Naive thymus-derived CD4-positive, alpha-beta T cell (primary cell): ENCODE measurements around the gene C8G. TPM values are rescaled to one million over a fixed set of nuclear protein-coding genes. Genes with fewer than 3 reads are reported as not detected.
A peak's percentile ranks its signal among the peaks of the same experiment; 100 is the strongest.

Experiments
- ATAC-seq: fragments of 150-1000 bp; cut with Tn5 transposase; 2 replicates; pipeline ENCODE4 v1.10.0; 2021; ENCODE audit warnings: mild to moderate bottlenecking, moderate library complexity
- CTCF ChIA-PET: fragments of 350-600 bp; sonication (Branson Sonifier 250); formaldehyde crosslinking; loops from one replicate; lab custom pipeline; 2021; ENCODE audit warnings: antibody characterized with exemption; lab: Charles Lee
- POLR2A ChIA-PET: fragments of 350-600 bp; sonication (Branson Sonifier 250); formaldehyde crosslinking; loops from one replicate; lab custom pipeline; 2021; ENCODE audit warnings: antibody characterized with exemption, inconsistent platforms; lab: Charles Lee
- DNase-seq, 9 donors: peaks; one replicate each; pipeline versions ENCODE4 v3.0.0 to v3.0.0-alpha.2; 2020 to 2022; ENCODE audit warnings: mixed read lengths in 1 of 9
- H3K27ac ChIP-seq: one replicate; pipeline ENCODE4 v1.7.0; 2013; ENCODE audit warnings: mild to moderate bottlenecking, low read depth, low read length, moderate library complexity
- H3K27me3 ChIP-seq, 2 donors: one replicate each; pipeline ENCODE4 v1.7.0; 2013; ENCODE audit warnings: low read length in 2 of 2, mild to moderate bottlenecking in 2 of 2, moderate library complexity in 2 of 2; ENCODE audit not compliant: control insufficient read depth in 2 of 2, insufficient read depth in 2 of 2
- H3K36me3 ChIP-seq, 3 experiments: 1 replicate in 2 of 3; 2 replicates in 1 of 3; pipeline ENCODE4 v1.7.0; 2013; ENCODE audit warnings: low read length in 3 of 3, mild to moderate bottlenecking in 3 of 3, moderate library complexity in 1 of 3; ENCODE audit not compliant: insufficient read depth in 3 of 3, control insufficient read depth in 2 of 3
- H3K4me1 ChIP-seq, 2 donors: one replicate each; pipeline ENCODE4 v1.7.0; 2013; ENCODE audit warnings: low read length in 2 of 2, mild to moderate bottlenecking in 2 of 2, moderate library complexity in 1 of 2; ENCODE audit not compliant: control insufficient read depth in 2 of 2, insufficient read depth in 2 of 2
- H3K4me3 ChIP-seq: 2 replicates; pipeline ENCODE4 v1.7.0; 2013; ENCODE audit warnings: mild to moderate bottlenecking, low read length
- H3K9me3 ChIP-seq, 3 experiments: 1 replicate in 2 of 3; 2 replicates in 1 of 3; pipeline ENCODE4 v1.7.0; 2013; ENCODE audit warnings: low read length in 3 of 3; ENCODE audit not compliant: control insufficient read depth in 2 of 3
- H3K27ac Mint-ChIP-seq, 9 donors: one replicate each; pipeline ENCODE4 v1.8.0; 2020 to 2022; ENCODE audit warnings: mixed read lengths in 9 of 9, mild to moderate bottlenecking in 8 of 9, moderate library complexity in 5 of 9, inconsistent platforms in 2 of 9
- H3K27me3 Mint-ChIP-seq, 5 donors: one replicate each; pipeline ENCODE4 v1.8.0; 2021 to 2022; ENCODE audit warnings: mixed read lengths in 5 of 5, mild to moderate bottlenecking in 1 of 5
- H3K36me3 Mint-ChIP-seq, 5 donors: one replicate each; pipeline ENCODE4 v1.8.0; 2020 to 2022; ENCODE audit warnings: mixed read lengths in 5 of 5, mild to moderate bottlenecking in 3 of 5, inconsistent platforms in 1 of 5
- H3K4me1 Mint-ChIP-seq, 7 donors: one replicate each; pipeline ENCODE4 v1.8.0; 2020 to 2022; ENCODE audit warnings: mixed read lengths in 7 of 7, mild to moderate bottlenecking in 3 of 7, inconsistent platforms in 1 of 7
- H3K4me3 Mint-ChIP-seq, 10 donors: one replicate each; pipeline ENCODE4 v1.8.0; 2020 to 2022; ENCODE audit warnings: mild to moderate bottlenecking in 10 of 10, mixed read lengths in 10 of 10, moderate library complexity in 6 of 10, inconsistent platforms in 2 of 10
- H3K9me3 Mint-ChIP-seq, 11 donors: one replicate each; pipeline ENCODE4 v1.8.0; 2020 to 2022; ENCODE audit warnings: mixed read lengths in 11 of 11, mild to moderate bottlenecking in 4 of 11, inconsistent platforms in 1 of 11, moderate library complexity in 1 of 11
- intact Hi-C, 2 donors: fragments of 100-400 bp; cut with micrococcal nuclease; formaldehyde crosslinking; loops; one replicate each; pipeline ENCODE4 v1.15.1; 2023
- polyA plus RNA-seq, 2 donors: library from polyadenylated mRNA; unstranded; fragments of 300-500 nt; fragmentation: Illumina TruSeq; gene quantifications; one replicate each; pipeline ENCODE4 v1.2.3, GENCODE V29; 2021
- total RNA-seq, 6 experiments: library from RNA in 5 of 6; stranded (reverse) in 5 of 6; gene quantifications; 1 replicate in 5 of 6; 2 replicates in 1 of 6; pipeline ENCODE4 v1.2.3 and lab custom pipeline; 2021 to 2026

C8G gene
- total and polyA plus RNA-seq, 7 experiments from 2014 or later: 0.77 to 3.6 (median 1.4) TPM; not detected in 2

- Histone ChIP-seq H3K4me3 (no peak overlapping the region), H3K27me3 (no peaks in the 10 kb centered on the region), H3K27ac (no peak overlapping the region), H3K4me1 (no peaks in the 10 kb centered on the region), H3K36me3 (peaks cover 0 to 37% (median 3%) of the 10 kb centered on the region in 3 experiments), H3K9me3 (no peaks in the 10 kb centered on the region)
- peak; percentile 45 for ATAC-seq
- DNase-seq: no peak
- intact Hi-C loops: no loop called here
- Mint-ChIP-seq H3K27me3 (no peaks in the 10 kb centered on the region), H3K27ac (peak overlapping the region in 3 of 9 donors; percentile 20 to 57 (median 56)), H3K4me3 (no peak overlapping the region), H3K36me3 (peaks cover 0 to 25% (median 3%) of the 10 kb centered on the region in 5 donors), H3K4me1 (peaks cover 0 to 9% (median 8%) of the 10 kb centered on the region in 7 donors), H3K9me3 (no peaks in the 10 kb centered on the region)
- ChIA-PET CTCF (no interaction called here), POLR2A (no interaction called here)
Observed at GRCh38 chr9:136928591-136928990, 16.5 kb upstream of the C8G start.

GRCh38 chr9:136930014-136930413, 15.0 kb upstream of the C8G start:
- no peaks in the 10 kb centered on the region for H3K9me3 Mint-ChIP-seq
- H3K36me3 Mint-ChIP-seq: peaks cover 0 to 25% (median 3%) of the 10 kb centered on the region in 5 donors
- CTCF ChIA-PET: interaction anchor here (0.6 kb wide), 1 partner anchor 127 kb away, joined by 3 read pairs; no protein-coding TSS in a partner anchor
- H3K9me3 ChIP-seq: no peaks in the 10 kb centered on the region
- peaks cover 0 to 25% (median 0%) of the 10 kb centered on the region in 3 experiments for H3K36me3 ChIP-seq
- no peaks in the 10 kb centered on the region for H3K4me1 ChIP-seq
- POLR2A ChIA-PET: interaction anchor here (0.7 kb wide), 1 partner anchor 367 kb away, joined by 6 read pairs; no protein-coding TSS in a partner anchor
- ATAC-seq (no peak), DNase-seq (no peak)
- H3K27ac Mint-ChIP-seq: peak overlapping the region in 2 of 9 donors; percentile 31 to 74
- H3K27me3 ChIP-seq: no peaks in the 10 kb centered on the region
- no peak overlapping the region for H3K27ac ChIP-seq
- H3K4me1 Mint-ChIP-seq: peaks cover 0 to 12% (median 8%) of the 10 kb centered on the region in 7 donors
- no peak overlapping the region for H3K4me3 Mint-ChIP-seq
- no peaks in the 10 kb centered on the region for H3K27me3 Mint-ChIP-seq
- no peak overlapping the region for H3K4me3 ChIP-seq
- intact Hi-C loops: no loop called here

- H3K9me3 Mint-ChIP-seq: peaks cover 0 to 2% (median 0%) of the 10 kb centered on the region in 11 donors
- Histone ChIP-seq H3K27me3 (no peaks in the 10 kb centered on the region), H3K9me3 (no peaks in the 10 kb centered on the region), H3K4me1 (no peaks in the 10 kb centered on the region), H3K36me3 (peaks cover 0 to 8% (median 0%) of the 10 kb centered on the region in 3 experiments), H3K27ac (no peak overlapping the region), H3K4me3 (no peak overlapping the region)
- H3K27me3 Mint-ChIP-seq: no peaks in the 10 kb centered on the region
- ATAC-seq (no peak), DNase-seq (no peak)
- intact Hi-C loops: no loop called here
- POLR2A ChIA-PET: interaction anchor here (0.7 kb wide), 1 partner anchor 147 kb away, joined by 4 read pairs; no protein-coding TSS in a partner anchor
- peaks cover 0 to 16% (median 10%) of the 10 kb centered on the region in 7 donors for H3K4me1 Mint-ChIP-seq
- H3K36me3 Mint-ChIP-seq: peaks cover 0 to 24% (median 3%) of the 10 kb centered on the region in 5 donors
- no peak overlapping the region for H3K4me3 Mint-ChIP-seq
- peak overlapping the region in 4 of 9 donors; percentile 25 to 64 (median 42) for H3K27ac Mint-ChIP-seq
- CTCF ChIA-PET: no interaction called here
Observed at GRCh38 chr9:136931611-136932130, 13.4 kb upstream of the C8G start.

- peaks cover 0 to 3% (median 0%) of the 10 kb centered on the region in 3 experiments for H3K36me3 ChIP-seq
- no peaks in the 10 kb centered on the region for H3K27me3 ChIP-seq
- H3K9me3 ChIP-seq: peaks cover 0 to 4% (median 0%) of the 10 kb centered on the region in 3 experiments
- peaks cover 0 to 20% (median 9%) of the 10 kb centered on the region in 7 donors for H3K4me1 Mint-ChIP-seq
- no peak overlapping the region for H3K27ac ChIP-seq
- no peaks in the 10 kb centered on the region for H3K4me1 ChIP-seq
- no peak overlapping the region for H3K4me3 ChIP-seq
- peaks cover 0 to 23% (median 10%) of the 10 kb centered on the region in 5 donors for H3K36me3 Mint-ChIP-seq
- no peak overlapping the region for H3K4me3 Mint-ChIP-seq
- ChIA-PET POLR2A (no interaction called here), CTCF (no interaction called here)
- no peak for DNase-seq
- H3K27me3 Mint-ChIP-seq: no peaks in the 10 kb centered on the region
- intact Hi-C loops: no loop called here
- ATAC-seq: no peak
- H3K9me3 Mint-ChIP-seq: peaks cover 0 to 8% (median 0%) of the 10 kb centered on the region in 11 donors
- H3K27ac Mint-ChIP-seq: peak overlapping the region in 1 of 9 donors; percentile 1
Observed at GRCh38 chr9:136934277-136934676, 10.8 kb upstream of the C8G start.

GRCh38 chr9:136935651-136936050, 9.4 kb upstream of the C8G start:
- intact Hi-C loops: no loop called here
- Histone ChIP-seq H3K36me3 (peaks cover 0 to 17% (median 0%) of the 10 kb centered on the region in 3 experiments), H3K4me3 (no peak overlapping the region), H3K9me3 (peaks cover 0 to 4% (median 0%) of the 10 kb centered on the region in 3 experiments), H3K27me3 (no peaks in the 10 kb centered on the region), H3K27ac (no peak overlapping the region), H3K4me1 (no peaks in the 10 kb centered on the region)
- Mint-ChIP-seq H3K36me3 (peaks cover 0 to 22% (median 13%) of the 10 kb centered on the region in 5 donors), H3K27ac (no peak overlapping the region), H3K4me1 (peaks cover 0 to 20% (median 9%) of the 10 kb centered on the region in 7 donors), H3K27me3 (no peaks in the 10 kb centered on the region), H3K9me3 (peaks cover 0 to 10% (median 0%) of the 10 kb centered on the region in 11 donors), H3K4me3 (no peak overlapping the region)
- POLR2A ChIA-PET: interaction anchor here (0.6 kb wide), 1 partner anchor 96 kb away, joined by 4 read pairs; no protein-coding TSS in a partner anchor
- CTCF ChIA-PET: no interaction called here
- ATAC-seq (no peak), DNase-seq (no peak)

GRCh38 chr9:136936645-136937170, 8.3 kb upstream of the C8G start:
- no peaks in the 10 kb centered on the region for H3K4me1 ChIP-seq
- CTCF ChIA-PET: interaction anchor here (0.9 to 2.0 kb wide), 2 partner anchors 37 to 159 kb away, joined by 3 to 5 read pairs; no protein-coding TSS in a partner anchor
- intact Hi-C loops: no loop called here
- Mint-ChIP-seq H3K4me3 (no peak overlapping the region), H3K27me3 (no peaks in the 10 kb centered on the region), H3K27ac (no peak overlapping the region), H3K9me3 (peaks cover 0 to 10% (median 1%) of the 10 kb centered on the region in 11 donors), H3K4me1 (peaks cover 0 to 20% (median 9%) of the 10 kb centered on the region in 7 donors), H3K36me3 (peaks cover 0 to 22% (median 13%) of the 10 kb centered on the region in 5 donors)
- H3K27ac ChIP-seq: no peak overlapping the region
- H3K4me3 ChIP-seq: no peak overlapping the region
- POLR2A ChIA-PET: interaction anchor here (0.7 kb wide), 1 partner anchor 37 kb away, joined by 3 read pairs; no protein-coding TSS in a partner anchor
- H3K36me3 ChIP-seq: peaks cover 0 to 27% (median 6%) of the 10 kb centered on the region in 3 experiments
- no peak for DNase-seq
- ATAC-seq: no peak
- H3K27me3 ChIP-seq: no peaks in the 10 kb centered on the region
- peaks cover 0 to 4% (median 0%) of the 10 kb centered on the region in 3 experiments for H3K9me3 ChIP-seq
